NCI-H524 treated with DMSO at 0.1 percent for 48 hours (cell line): ENCODE measurements around the gene ATP6V0D1.

ENCODE experiments used
- DNase-seq: peaks from one replicate; lab custom pipeline; 2025; lab: John Stamatoyannopoulos, UW

Gene ATP6V0D1

GRCh38 chr16:67393111-67393787 lies 87.7 kb downstream of the ATP6V0D1 start, which contains the start of gene TPPP3:
Gene TPPP3 (minus strand): TSS chr16:67393498. CDS start chr16:67391111, 2,387 bp downstream.
- peak; percentile 62 for DNase-seq

- DNase-seq, result no peak
These were observed 88.5 kb downstream of the ATP6V0D1 start for GRCh38 chr16:67392301-67393059.

- DNase-seq, result no peak
These were observed 89.3 kb downstream of the ATP6V0D1 start for GRCh38 chr16:67391424-67392300.

GRCh38 chr16:67390816-67391423 lies 90.0 kb downstream of the ATP6V0D1 start:
- no peak for DNase-seq

- DNase-seq, result no peak
These were observed 90.8 kb downstream of the ATP6V0D1 start for GRCh38 chr16:67389911-67390815.

GRCh38 chr16:67388591-67388990 lies 92.4 kb downstream of the ATP6V0D1 start:
- DNase-seq, result no peak

GRCh38 chr16:67388191-67388590 lies 92.8 kb downstream of the ATP6V0D1 start:
- DNase-seq, result no peak
